GM23338 (cell line): ENCODE data around the gene ANKRD13C. TPM values are rescaled to one million over a fixed set of nuclear protein-coding genes. Genes with fewer than 3 reads are reported as not detected.

ENCODE experiments used
- ATAC-seq: fragments of 200-7000 bp; cut with Tn5 transposase; 3 replicates; pipeline ENCODE4 v1.9.1; 2020
- DNase-seq: peaks from one replicate; pipeline ENCODE4 v3.0.0-alpha.2; 2015; ENCODE audit warnings: low spot score
- H2AFZ ChIP-seq: fragments of 200-600 bp; sonication (generic); 2 replicates; pipeline ENCODE4 v1.8.0; 2016; ENCODE audit warnings: antibody characterized with exemption, mild to moderate bottlenecking, moderate library complexity
- H3F3A ChIP-seq: fragments of 200-600 bp; sonication (generic); replicated peaks from 2 replicates; pipeline ENCODE4 v1.8.0; 2017; ENCODE audit warnings: antibody characterized with exemption, mixed run types, low read depth
- H3K27ac ChIP-seq: fragments of 200-600 bp; sonication (generic); 2 replicates; pipeline ENCODE4 v1.6.1; 2016; ENCODE audit warnings: low read depth
- H3K27me3 ChIP-seq: fragments of 200-600 bp; sonication (generic); 2 replicates; pipeline ENCODE4 v1.8.0; 2016; ENCODE audit warnings: mild to moderate bottlenecking, mixed run types, moderate library complexity; ENCODE audit not compliant: insufficient read depth
- H3K36me3 ChIP-seq: fragments of 200-600 bp; sonication (generic); 2 replicates; pipeline ENCODE4 v1.8.0; 2016; ENCODE audit warnings: mild to moderate bottlenecking; ENCODE audit not compliant: insufficient read depth
- H3K4me1 ChIP-seq: fragments of 200-600 bp; sonication (generic); 2 replicates; pipeline ENCODE4 v1.8.0; 2016; ENCODE audit warnings: mild to moderate bottlenecking, moderate library complexity; ENCODE audit not compliant: insufficient read depth
- H3K4me2 ChIP-seq: fragments of 200-600 bp; sonication (generic); 2 replicates; pipeline ENCODE4 v1.7.1; 2017; ENCODE audit warnings: mixed run types
- H3K4me3 ChIP-seq: fragments of 200-600 bp; sonication (generic); 2 replicates; pipeline ENCODE4 v1.6.1; 2016; ENCODE audit warnings: mixed run types
- H3K79me2 ChIP-seq: fragments of 200-600 bp; sonication (generic); replicated peaks from 2 replicates; pipeline ENCODE4 v1.8.0; 2017; ENCODE audit warnings: mild to moderate bottlenecking; ENCODE audit not compliant: insufficient read depth
- H3K9me2 ChIP-seq: fragments of 200-600 bp; sonication (generic); 2 replicates; pipeline ENCODE4 v1.8.0; 2017; ENCODE audit not compliant: insufficient read depth
- H4K20me1 ChIP-seq: fragments of 200-600 bp; sonication (generic); replicated peaks from 2 replicates; pipeline ENCODE4 v1.8.0; 2017; ENCODE audit warnings: mild to moderate bottlenecking; ENCODE audit not compliant: insufficient read depth
- H3K27ac Mint-ChIP-seq: 2 replicates; pipeline ENCODE4 v1.8.0; 2020; ENCODE audit warnings: inconsistent platforms, mild to moderate bottlenecking, moderate library complexity, mixed read lengths
- H3K27me3 Mint-ChIP-seq: 3 replicates; pipeline ENCODE4 v1.8.0; 2022; ENCODE audit warnings: low read depth, mild to moderate bottlenecking, moderate library complexity, mixed read lengths, inconsistent platforms; ENCODE audit not compliant: insufficient read depth, poor library complexity
- H3K36me3 Mint-ChIP-seq: 3 replicates; pipeline ENCODE4 v1.8.0; 2021; ENCODE audit warnings: low read depth, mild to moderate bottlenecking, inconsistent platforms, moderate library complexity, mixed read lengths
- H3K4me1 Mint-ChIP-seq: 3 replicates; pipeline ENCODE4 v1.8.0; 2020; ENCODE audit warnings: mild to moderate bottlenecking, inconsistent platforms, mixed read lengths
- H3K4me3 Mint-ChIP-seq: 3 replicates; pipeline ENCODE4 v1.8.0; 2021; ENCODE audit warnings: moderate library complexity, mild to moderate bottlenecking, inconsistent platforms, mixed read lengths
- H3K9me3 Mint-ChIP-seq: 3 replicates; pipeline ENCODE4 v1.8.0; 2020; ENCODE audit warnings: moderate library complexity, mild to moderate bottlenecking, inconsistent platforms, mixed read lengths
- ETS1 ChIP-seq: IDR thresholded peaks from 2 replicates; pipeline ENCODE4 v1.6.1; 2016; ENCODE audit warnings: antibody characterized with exemption
- EZH2phosphoT487 ChIP-seq: fragments of 200-600 bp; sonication (generic); IDR thresholded peaks from one replicate; pipeline ENCODE4 v1.8.1; 2018; ENCODE audit warnings: antibody characterized with exemption; ENCODE audit not compliant: unreplicated experiment
- NANOG ChIP-seq: IDR thresholded peaks from 2 replicates; pipeline ENCODE4 v1.6.1; 2016; ENCODE audit warnings: antibody characterized with exemption, borderline replicate concordance
- ZNF114 ChIP-seq: fragments of 250-450 bp; sonication (Bioruptor Pico); IDR thresholded peaks from 2 replicates; pipeline ENCODE4 v1.5.0; 2020; ENCODE audit warnings: mild to moderate bottlenecking, moderate library complexity
- polyA plus RNA-seq: library from polyadenylated mRNA; unstranded; fragments of >200 nt; fragmentation: Nextera tagmentation; extraction: Ambion mirVana; gene quantifications from 2 replicates; pipeline ENCODE4 v1.2.1, GENCODE V29; 2016
- total RNA-seq: library from RNA; depleted of rRNA; stranded (reverse); fragments of >200 nt; shearing (Covaris generic); gene quantifications from 2 replicates; pipeline ENCODE4 v1.2.3, GENCODE V29; 2014
- TF ChIP-seq, protein P1 (sequence below): fragments of 250-450 bp; sonication (Bioruptor Pico); IDR thresholded peaks from 2 replicates; pipeline ENCODE4 v1.5.0; 2020; ENCODE audit warnings: mild to moderate bottlenecking, moderate library complexity
- TF ChIP-seq, protein P2 (sequence below): IDR thresholded peaks from one replicate; pipeline ENCODE4 v1.6.1; 2018; ENCODE audit warnings: antibody characterized with exemption; ENCODE audit not compliant: unreplicated experiment

ANKRD13C gene
- total and polyA plus RNA-seq, 2 experiments from 2014 or later: 12.3 to 32.5 TPM

DNA sequence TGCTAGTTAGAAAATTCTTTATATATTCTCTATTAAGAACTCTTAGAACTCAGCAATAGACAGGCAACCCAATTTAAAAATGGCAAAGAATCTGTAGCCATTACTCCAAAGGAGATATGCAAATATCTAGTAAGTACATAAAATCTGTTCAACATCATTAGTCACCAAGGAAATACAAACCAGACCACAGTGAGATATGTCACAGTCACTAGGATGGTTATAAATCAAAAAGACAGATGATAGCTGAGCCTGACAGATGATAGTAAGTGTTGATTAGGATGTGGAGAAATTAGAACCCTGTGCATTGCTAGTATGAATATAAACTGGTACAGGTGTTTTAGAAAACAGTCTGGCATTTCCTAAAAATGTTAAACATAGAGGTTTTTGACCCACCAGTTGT is 106.8 kb downstream of the ANKRD13C start:
- peaks cover 91% of the 10 kb centered on the region for H3K36me3 ChIP-seq
- no peak overlapping the region for H3K27ac ChIP-seq

More for the DNA sequence above, 106.8 kb downstream of the ANKRD13C start:
- H4K20me1 ChIP-seq: 0 out of 2 replicates have a peak, but pooled peaks cover 5% of the 10 kb centered on the region
- Mint-ChIP-seq H3K27me3 (no peaks in the 10 kb centered on the region), H3K4me3 (no peak overlapping the region), H3K27ac (no peak overlapping the region), H3K4me1 (no peaks in the 10 kb centered on the region), H3K9me3 (no peaks in the 10 kb centered on the region), H3K36me3 (peaks cover 86% of the 10 kb centered on the region)
- no peaks in the 10 kb centered on the region; the same call in 1 of the 2 replicates for H3K79me2 ChIP-seq
- no peak overlapping the region for H3K4me2 ChIP-seq
- no peak for DNase-seq
- H3F3A ChIP-seq: no peaks in the 10 kb centered on the region
- H3K4me1 ChIP-seq: no peaks in the 10 kb centered on the region
- ATAC-seq: no peak
- TF ChIP-seq, protein P1, sequence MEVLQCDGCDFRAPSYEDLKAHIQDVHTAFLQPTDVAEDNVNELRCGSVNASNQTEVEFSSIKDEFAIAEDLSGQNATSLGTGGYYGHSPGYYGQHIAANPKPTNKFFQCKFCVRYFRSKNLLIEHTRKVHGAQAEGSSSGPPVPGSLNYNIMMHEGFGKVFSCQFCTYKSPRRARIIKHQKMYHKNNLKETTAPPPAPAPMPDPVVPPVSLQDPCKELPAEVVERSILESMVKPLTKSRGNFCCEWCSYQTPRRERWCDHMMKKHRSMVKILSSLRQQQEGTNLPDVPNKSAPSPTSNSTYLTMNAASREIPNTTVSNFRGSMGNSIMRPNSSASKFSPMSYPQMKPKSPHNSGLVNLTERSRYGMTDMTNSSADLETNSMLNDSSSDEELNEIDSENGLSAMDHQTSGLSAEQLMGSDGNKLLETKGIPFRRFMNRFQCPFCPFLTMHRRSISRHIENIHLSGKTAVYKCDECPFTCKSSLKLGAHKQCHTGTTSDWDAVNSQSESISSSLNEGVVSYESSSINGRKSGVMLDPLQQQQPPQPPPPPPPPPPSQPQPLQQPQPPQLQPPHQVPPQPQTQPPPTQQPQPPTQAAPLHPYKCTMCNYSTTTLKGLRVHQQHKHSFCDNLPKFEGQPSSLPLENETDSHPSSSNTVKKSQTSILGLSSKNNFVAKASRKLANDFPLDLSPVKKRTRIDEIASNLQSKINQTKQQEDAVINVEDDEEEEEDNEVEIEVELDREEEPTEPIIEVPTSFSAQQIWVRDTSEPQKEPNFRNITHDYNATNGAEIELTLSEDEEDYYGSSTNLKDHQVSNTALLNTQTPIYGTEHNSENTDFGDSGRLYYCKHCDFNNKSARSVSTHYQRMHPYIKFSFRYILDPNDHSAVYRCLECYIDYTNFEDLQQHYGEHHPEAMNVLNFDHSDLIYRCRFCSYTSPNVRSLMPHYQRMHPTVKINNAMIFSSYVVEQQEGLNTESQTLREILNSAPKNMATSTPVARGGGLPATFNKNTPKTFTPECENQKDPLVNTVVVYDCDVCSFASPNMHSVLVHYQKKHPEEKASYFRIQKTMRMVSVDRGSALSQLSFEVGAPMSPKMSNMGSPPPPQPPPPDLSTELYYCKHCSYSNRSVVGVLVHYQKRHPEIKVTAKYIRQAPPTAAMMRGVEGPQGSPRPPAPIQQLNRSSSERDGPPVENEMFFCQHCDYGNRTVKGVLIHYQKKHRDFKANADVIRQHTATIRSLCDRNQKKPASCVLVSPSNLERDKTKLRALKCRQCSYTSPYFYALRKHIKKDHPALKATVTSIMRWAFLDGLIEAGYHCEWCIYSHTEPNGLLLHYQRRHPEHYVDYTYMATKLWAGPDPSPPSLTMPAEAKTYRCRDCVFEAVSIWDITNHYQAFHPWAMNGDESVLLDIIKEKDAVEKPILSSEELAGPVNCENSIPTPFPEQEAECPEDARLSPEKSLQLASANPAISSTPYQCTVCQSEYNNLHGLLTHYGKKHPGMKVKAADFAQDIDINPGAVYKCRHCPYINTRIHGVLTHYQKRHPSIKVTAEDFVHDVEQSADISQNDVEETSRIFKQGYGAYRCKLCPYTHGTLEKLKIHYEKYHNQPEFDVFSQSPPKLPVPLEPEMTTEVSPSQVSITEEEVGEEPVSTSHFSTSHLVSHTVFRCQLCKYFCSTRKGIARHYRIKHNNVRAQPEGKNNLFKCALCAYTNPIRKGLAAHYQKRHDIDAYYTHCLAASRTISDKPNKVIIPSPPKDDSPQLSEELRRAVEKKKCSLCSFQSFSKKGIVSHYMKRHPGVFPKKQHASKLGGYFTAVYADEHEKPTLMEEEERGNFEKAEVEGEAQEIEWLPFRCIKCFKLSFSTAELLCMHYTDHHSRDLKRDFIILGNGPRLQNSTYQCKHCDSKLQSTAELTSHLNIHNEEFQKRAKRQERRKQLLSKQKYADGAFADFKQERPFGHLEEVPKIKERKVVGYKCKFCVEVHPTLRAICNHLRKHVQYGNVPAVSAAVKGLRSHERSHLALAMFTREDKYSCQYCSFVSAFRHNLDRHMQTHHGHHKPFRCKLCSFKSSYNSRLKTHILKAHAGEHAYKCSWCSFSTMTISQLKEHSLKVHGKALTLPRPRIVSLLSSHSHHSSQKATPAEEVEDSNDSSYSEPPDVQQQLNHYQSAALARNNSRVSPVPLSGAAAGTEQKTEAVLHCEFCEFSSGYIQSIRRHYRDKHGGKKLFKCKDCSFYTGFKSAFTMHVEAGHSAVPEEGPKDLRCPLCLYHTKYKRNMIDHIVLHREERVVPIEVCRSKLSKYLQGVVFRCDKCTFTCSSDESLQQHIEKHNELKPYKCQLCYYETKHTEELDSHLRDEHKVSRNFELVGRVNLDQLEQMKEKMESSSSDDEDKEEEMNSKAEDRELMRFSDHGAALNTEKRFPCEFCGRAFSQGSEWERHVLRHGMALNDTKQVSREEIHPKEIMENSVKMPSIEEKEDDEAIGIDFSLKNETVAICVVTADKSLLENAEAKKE (CRISPR knock-in tag): no peak
- TF ChIP-seq NANOG (no peak), ETS1 (no peak), EZH2phosphoT487 (no peak), ZNF114 (CRISPR knock-in tag) (no peak)
- TF ChIP-seq, protein P2, sequence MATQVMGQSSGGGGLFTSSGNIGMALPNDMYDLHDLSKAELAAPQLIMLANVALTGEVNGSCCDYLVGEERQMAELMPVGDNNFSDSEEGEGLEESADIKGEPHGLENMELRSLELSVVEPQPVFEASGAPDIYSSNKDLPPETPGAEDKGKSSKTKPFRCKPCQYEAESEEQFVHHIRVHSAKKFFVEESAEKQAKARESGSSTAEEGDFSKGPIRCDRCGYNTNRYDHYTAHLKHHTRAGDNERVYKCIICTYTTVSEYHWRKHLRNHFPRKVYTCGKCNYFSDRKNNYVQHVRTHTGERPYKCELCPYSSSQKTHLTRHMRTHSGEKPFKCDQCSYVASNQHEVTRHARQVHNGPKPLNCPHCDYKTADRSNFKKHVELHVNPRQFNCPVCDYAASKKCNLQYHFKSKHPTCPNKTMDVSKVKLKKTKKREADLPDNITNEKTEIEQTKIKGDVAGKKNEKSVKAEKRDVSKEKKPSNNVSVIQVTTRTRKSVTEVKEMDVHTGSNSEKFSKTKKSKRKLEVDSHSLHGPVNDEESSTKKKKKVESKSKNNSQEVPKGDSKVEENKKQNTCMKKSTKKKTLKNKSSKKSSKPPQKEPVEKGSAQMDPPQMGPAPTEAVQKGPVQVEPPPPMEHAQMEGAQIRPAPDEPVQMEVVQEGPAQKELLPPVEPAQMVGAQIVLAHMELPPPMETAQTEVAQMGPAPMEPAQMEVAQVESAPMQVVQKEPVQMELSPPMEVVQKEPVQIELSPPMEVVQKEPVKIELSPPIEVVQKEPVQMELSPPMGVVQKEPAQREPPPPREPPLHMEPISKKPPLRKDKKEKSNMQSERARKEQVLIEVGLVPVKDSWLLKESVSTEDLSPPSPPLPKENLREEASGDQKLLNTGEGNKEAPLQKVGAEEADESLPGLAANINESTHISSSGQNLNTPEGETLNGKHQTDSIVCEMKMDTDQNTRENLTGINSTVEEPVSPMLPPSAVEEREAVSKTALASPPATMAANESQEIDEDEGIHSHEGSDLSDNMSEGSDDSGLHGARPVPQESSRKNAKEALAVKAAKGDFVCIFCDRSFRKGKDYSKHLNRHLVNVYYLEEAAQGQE: no peak
- no peaks in the 10 kb centered on the region for H3K27me3 ChIP-seq
- no peak overlapping the region for H3K4me3 ChIP-seq
- no peaks in the 10 kb centered on the region for H3K9me2 ChIP-seq
- no peak overlapping the region for H2AFZ ChIP-seq
